ENCODE results near the gene SMAD6.

DNA sequence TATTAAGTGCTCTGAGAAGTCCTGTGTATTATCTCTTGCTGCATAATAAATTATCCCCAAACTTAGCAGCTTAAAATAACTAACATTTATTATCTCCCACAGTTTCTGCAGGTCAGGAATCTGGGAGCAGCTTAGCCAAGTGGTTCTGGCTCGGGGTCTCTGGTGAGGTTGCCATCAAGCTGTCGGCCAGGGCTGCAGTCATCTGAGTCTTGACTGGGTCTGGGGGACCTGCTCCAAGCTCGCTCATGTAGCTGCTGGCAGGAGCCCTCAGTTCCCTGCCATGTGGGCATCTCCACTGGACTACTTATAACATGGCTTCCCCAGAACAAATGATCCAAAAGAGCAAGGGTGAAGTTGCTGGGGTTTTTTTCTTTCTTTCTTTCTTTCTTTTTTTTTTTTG is 80.7 kb downstream of the SMAD6 start:
- no peak for TF ChIP-seq EZH2phosphoT487 (IDR thresholded peaks at IDR 0.05; ENCODE audit: unreplicated experiment)
- TF ChIP-seq, protein P1, sequence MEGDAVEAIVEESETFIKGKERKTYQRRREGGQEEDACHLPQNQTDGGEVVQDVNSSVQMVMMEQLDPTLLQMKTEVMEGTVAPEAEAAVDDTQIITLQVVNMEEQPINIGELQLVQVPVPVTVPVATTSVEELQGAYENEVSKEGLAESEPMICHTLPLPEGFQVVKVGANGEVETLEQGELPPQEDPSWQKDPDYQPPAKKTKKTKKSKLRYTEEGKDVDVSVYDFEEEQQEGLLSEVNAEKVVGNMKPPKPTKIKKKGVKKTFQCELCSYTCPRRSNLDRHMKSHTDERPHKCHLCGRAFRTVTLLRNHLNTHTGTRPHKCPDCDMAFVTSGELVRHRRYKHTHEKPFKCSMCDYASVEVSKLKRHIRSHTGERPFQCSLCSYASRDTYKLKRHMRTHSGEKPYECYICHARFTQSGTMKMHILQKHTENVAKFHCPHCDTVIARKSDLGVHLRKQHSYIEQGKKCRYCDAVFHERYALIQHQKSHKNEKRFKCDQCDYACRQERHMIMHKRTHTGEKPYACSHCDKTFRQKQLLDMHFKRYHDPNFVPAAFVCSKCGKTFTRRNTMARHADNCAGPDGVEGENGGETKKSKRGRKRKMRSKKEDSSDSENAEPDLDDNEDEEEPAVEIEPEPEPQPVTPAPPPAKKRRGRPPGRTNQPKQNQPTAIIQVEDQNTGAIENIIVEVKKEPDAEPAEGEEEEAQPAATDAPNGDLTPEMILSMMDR (conservative IDR thresholded peaks at IDR 0.05; ENCODE audit: low read depth in 2 of 2) = no peak
- TF ChIP-seq POLR2AphosphoS5 (IDR thresholded peaks at IDR 0.05; ENCODE audit: low read depth) = no peak
- TF ChIP-seq EZH2 (IDR thresholded peaks at IDR 0.05; ENCODE audit: low read depth, unreplicated experiment) = no peak
- no peak for TF ChIP-seq CREB1 (CRISPR knock-in tag; IDR thresholded peaks at IDR 0.05; ENCODE audit: low read depth)
- TF ChIP-seq, protein P2, sequence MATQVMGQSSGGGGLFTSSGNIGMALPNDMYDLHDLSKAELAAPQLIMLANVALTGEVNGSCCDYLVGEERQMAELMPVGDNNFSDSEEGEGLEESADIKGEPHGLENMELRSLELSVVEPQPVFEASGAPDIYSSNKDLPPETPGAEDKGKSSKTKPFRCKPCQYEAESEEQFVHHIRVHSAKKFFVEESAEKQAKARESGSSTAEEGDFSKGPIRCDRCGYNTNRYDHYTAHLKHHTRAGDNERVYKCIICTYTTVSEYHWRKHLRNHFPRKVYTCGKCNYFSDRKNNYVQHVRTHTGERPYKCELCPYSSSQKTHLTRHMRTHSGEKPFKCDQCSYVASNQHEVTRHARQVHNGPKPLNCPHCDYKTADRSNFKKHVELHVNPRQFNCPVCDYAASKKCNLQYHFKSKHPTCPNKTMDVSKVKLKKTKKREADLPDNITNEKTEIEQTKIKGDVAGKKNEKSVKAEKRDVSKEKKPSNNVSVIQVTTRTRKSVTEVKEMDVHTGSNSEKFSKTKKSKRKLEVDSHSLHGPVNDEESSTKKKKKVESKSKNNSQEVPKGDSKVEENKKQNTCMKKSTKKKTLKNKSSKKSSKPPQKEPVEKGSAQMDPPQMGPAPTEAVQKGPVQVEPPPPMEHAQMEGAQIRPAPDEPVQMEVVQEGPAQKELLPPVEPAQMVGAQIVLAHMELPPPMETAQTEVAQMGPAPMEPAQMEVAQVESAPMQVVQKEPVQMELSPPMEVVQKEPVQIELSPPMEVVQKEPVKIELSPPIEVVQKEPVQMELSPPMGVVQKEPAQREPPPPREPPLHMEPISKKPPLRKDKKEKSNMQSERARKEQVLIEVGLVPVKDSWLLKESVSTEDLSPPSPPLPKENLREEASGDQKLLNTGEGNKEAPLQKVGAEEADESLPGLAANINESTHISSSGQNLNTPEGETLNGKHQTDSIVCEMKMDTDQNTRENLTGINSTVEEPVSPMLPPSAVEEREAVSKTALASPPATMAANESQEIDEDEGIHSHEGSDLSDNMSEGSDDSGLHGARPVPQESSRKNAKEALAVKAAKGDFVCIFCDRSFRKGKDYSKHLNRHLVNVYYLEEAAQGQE (IDR thresholded peaks at IDR 0.05; ENCODE audit: unreplicated experiment) = no peak
